Muscle of back (tissue), 11 donors: ENCODE results near the gene DCUN1D3. TPM values are rescaled to one million over a fixed set of nuclear protein-coding genes. Genes with fewer than 3 reads are reported as not detected.

Experiments
- DNase-seq, 3 donors: peaks; one replicate each; pipeline versions ENCODE4 v3.0.0 to v3.0.0-alpha.2; 2013
- polyA plus RNA-seq, 10 donors: library from polyadenylated mRNA; unstranded; fragments of 120-200 nt; gene quantifications; one replicate each; pipeline ENCODE4 v1.2.1, GENCODE V29; 2013; ENCODE audit not compliant: insufficient read length in 10 of 10

DCUN1D3 gene
- polyA plus RNA-seq, 10 donors = 5.0 to 7.5 (median 5.9) TPM

DNA sequence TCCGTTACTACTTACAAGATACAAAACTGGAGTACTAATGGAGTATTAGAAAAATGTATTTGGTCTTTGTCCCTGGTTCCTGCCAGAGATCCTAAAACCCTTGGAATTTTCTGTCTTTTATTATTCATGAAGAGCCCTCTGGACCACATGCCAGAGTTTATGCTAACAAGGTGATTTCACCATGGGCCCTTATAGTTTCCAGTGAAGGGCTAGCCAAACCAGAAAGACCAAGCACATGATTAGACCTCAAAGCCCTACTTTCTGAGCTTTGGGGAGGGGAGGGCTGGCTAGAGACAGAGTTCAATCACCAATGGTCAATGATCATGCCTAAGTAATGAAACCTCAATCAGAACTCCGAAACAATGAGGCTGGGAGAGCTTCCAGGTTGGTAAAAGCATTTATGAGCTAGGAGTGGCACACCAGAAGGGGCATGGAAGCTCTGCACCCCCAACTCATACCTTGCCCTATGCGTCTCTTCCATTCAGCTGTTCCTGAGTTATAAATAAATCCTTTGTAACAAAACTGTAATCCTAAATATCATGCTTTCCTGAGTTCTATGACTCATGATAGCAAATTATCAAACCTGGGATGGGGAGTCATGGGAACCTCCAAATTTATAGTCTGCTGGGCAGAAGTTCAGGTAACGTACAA is 10.4 kb downstream of the DCUN1D3 start:
- DNase-seq = no peak

DNA sequence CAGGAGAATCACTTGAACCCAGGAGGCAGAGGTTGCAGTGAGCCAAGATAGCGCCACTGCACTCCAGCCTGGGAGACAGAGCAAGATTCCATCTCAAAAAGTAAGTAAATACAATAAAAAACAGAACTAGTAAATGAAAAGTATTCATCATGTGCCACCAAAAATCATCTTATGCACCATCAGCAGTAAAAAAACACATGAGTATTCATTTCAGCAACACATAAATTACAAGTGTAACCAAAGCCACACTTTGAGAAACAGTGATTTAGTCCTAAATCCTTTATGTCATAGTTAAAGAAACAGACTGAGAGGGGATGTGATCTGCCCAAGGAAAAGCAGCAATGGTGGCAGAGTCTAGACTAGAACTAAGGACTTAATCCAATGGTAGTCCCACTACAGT is 13.0 kb downstream of the DCUN1D3 start:
- DNase-seq = no peak

DNA sequence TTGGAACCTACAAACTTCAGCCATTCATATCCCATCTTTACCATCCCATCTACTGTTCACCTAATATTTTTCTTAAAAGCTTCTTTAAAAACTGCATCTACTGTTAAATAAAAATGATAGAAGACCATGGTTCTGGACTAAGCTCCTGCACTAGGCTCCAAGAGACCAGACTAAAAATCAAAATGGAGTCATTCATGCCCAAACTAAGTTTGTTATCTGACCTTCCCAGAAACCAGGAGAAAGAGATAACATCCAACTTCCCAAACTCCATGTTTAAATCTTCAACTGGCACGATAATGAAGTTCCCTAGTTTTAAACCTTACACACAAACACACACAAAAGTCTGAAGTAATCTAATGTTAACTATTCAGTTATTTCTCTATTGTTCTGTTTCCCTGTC is 13.8 kb downstream of the DCUN1D3 start:
- no peak for DNase-seq

DNA sequence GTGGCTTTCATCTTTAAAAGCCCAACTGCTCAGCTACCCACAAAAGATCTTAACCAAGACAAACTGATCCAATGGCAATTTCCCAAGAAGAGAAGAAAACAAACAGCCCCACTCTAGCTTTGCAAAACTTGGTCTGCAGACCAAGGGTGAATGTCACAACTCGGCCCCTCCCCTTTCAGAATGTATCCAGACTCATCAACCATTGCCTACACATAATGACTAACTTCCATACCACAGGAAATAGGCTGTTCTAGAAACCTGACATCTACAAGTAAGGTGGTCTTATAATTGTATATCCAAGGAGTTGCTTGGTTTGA is 16.0 kb downstream of the DCUN1D3 start:
- no peak for DNase-seq

DNA sequence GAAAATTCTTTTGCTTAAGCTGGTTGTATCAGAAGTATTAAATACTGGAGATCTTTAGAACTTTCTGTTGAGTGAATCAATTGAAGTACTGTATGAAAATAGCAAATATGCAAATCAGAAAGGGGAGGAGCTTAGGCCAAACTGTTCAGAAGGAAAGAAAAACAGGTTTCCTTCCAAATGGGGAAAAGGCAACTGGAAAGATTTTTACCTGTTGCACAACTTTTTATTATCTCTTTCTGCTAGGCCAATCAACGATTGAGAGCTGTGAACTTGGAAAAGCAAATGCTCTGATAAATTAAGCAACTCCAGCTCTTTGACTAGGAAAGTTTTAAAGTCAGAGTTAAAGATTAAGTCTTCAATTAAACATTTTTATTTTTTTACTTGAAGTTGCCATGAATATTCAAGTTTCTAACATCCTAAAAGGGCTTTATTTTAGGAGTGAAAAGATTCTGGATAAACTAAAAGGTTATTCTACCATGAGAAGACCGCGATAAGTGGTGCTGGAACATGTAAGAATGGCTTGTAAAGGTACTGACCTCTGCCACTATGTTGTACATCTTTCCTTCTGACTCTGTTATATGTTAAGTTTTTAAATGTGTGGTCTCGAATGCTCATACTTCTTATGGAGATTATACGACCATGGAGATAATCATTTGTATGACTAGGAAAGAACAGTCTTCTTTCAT is 16.5 kb downstream of the DCUN1D3 start:
- DNase-seq = no peak

DNA sequence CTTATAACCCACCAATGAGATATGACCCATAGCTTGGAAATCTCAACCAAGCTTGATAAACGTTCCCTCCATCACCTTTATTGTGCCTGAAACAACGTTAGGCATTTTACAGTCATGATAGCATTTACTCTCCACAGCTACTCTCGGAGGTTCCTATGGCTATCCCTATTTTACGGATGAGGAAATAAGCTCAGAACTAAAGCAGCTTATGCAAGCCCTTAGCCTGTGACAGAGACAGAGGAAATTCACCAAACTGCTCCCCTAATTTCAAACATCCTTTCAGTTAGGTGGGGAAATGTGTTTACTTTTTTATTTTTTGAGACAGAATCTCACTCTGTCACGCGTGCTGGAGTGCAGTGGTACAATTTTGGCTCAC is 18.7 kb downstream of the DCUN1D3 start:
- no peak for DNase-seq

DNA sequence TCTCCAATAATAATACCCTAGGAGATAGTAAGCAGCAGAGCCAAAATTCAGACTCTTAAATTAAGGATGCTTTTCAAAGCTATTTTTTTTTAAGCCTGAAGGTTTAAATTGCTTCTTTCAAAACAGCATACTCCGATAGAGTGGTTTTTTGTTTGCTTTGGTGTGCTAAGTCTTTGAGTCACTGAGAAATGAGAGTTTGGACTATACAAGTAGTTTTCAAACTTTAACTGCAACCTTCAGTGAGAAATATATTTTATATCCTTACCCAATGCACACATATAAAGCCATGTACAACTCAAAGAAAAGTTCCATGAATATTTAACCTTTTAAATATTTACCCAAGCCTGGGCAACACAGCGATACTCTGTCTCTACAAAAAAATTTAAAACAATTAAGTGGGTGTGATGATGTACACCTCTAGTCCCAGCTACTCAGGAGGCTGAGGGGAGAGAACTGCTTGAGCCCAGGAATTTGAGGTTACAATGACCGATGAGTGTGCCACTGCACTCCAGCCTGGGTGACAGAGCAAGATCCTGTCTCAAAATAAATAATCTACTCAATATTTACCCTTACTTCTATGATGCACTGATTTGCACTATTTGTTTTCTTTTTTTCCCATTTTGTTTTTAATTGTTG is 19.2 kb downstream of the DCUN1D3 start:
- no peak for DNase-seq

DNA sequence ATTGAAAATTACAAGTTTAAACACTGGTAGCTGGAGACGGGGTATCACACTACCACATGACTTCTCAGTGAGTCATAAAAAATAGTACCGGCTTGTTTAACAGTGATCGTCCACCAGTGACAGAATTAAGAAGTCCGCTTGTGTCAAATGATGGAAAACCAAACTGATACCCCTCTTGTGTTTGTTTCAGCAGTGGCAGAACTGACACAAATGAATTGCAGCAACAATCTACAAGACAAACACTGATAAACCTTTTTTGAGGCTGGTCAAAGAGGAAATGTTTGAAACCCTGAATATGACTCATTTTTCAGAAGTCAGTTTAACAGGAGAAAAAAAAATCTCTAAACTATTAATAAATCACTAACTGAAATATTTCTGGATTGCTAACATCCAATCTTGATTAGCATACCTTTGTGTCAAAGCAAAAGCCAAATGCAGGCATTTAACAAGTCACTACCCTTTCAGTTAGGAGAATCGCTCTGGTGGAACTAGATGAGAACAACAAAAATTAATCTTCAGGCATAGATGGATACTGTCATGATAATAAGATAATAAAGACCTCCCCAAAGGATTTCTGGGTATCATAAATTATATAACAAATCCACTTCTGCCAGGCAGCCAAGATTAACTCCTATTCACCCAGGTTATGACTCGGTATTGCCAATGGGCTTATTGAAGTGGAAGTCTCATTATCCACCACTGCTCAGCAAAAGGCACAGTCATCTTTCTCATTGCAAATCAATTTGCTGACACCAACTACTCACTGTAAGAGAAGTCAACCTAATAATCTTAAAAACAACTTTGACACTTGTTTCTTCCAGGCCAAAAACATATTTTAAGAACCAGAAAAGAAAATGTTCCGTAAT is 20.8 kb downstream of the DCUN1D3 start:
- peak in 1 of 3 donors; percentile 11 for DNase-seq

DNA sequence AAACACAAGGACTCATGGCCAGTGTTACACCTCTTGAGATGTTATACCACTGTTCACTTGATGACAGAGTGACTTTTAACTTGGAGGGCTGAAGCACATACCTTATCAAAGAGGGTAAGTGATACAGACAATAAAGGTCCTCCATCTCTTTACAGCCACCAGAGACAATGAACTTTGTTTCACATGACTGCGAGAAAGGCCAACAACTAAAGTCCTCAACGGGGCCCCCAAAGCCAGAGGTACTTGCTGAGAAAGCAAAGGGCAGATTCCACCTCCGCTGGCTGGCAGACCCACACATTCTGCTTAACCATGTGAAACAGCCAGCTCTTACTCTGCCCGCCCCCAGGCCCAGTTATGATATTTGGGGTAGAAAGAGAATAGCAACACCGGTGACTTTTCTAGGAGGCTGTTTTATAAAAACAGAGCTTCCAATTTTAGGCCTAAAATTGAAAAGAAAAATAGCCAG is 21.4 kb downstream of the DCUN1D3 start:
- DNase-seq = no peak

DNA sequence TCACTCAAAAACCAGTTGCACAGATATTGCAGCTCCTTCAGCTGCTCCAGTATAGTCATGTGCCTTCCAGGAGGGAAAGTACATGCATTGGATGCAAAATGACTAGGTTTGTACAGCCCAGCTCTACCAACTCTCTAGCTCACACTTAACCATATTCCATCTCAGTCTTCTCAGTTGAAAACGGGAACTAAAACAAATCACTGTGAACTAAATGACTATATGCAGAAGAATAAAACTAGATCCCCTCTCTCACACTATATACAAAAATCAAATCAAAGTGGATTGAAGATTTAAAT is 24.9 kb downstream of the DCUN1D3 start:
- no peak for DNase-seq

DNA sequence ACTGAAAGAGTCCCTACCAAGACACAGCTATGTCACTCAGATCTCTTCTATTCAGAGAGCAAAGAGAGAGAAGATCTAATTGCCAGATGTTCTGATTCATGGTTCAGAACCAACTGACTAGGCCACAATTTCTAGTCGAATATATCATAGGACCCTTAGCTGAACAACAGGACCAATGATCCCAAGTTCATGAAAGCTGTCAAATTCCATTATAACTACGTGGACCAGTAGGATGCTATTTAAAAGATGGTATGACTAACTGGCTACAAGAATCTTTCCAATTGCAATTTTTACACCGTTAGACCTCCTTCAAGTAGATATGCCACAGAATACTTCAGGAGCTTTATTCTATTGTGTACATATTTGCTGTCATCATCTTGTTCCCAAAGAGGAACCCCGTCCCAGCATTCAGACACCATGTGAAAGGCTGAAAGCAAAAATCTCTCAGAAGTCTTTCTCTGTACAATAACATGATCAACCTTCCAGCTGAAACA is 26.0 kb downstream of the DCUN1D3 start:
- DNase-seq = no peak

DNA sequence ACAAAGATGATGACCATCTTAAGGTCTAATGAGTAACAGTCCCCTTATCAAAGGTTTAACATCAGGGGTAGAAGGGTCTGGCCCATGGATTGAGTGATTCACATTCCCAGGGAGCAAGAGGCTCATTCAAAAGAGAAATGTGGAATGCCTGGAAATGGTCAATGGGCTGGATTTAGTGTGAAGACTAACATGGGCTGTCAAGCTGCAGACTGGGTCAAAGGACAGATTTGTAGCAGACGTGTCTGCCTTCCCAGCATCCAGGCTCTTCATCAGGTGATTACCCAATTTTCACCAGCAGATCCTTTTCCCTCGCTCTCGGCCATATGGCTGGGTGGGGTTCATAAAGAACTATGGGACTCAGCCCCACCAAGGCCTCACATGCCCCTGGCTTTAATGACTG is 26.8 kb downstream of the DCUN1D3 start:
- no peak for DNase-seq

DNA sequence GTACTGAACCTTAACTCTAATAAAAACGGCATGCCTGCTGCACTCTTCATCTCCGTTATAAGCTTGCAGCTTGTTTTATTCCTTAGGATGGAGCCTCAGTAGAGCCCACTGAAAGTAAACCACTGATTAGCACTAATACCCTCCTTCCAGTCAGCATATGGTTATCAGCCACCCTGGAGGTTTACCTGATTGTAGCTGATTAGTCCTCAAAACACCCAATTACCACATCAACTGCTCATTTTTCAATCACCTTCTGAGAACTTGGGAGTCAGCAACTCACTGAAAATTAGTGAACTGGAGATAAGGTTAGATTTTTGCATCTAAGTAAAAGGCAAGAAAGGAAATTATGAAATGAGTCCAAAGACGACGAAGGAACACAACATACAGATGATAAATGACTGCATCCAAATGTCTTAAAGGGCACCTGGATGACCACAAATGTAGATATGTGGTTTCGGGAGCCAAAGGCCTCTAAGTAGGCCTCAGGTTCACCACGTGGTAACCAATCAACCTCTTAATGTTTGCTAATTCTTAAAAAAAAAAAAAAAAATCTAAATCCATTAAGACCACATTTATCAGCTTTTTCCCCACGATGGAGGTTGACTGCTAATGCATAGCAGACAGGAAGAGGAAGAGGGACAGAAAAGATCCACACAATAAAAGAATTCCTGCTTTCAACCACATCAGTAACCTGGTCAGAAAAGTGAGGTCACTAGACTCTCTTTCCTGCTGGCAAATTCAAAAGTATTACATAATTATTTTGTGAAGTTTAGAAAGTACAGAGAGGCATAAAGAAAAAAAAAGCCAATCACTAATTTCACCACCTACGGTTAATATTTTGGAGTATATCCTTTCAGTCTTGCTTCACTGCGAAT is 28.0 kb downstream of the DCUN1D3 start:
- no peak for DNase-seq

DNA sequence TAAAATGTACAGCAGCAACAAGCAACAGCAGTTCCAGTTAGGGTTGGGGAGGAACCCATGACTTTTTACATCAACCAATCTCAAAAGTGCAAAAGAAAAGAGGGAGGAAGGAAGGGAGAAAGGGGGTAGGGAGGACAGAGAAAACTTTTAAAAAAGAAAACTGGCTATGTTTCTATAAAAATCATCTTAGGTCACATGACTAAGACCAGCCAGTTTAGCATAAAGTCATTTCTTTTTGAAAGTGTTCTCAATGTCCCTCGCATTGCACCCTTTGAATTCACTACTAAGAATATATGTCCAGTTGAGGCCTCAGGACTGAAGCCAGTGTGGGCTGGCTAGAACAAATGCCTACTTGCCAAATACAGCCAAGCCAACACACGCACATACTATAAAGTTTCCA is 28.9 kb downstream of the DCUN1D3 start:
- DNase-seq = no peak

DNA sequence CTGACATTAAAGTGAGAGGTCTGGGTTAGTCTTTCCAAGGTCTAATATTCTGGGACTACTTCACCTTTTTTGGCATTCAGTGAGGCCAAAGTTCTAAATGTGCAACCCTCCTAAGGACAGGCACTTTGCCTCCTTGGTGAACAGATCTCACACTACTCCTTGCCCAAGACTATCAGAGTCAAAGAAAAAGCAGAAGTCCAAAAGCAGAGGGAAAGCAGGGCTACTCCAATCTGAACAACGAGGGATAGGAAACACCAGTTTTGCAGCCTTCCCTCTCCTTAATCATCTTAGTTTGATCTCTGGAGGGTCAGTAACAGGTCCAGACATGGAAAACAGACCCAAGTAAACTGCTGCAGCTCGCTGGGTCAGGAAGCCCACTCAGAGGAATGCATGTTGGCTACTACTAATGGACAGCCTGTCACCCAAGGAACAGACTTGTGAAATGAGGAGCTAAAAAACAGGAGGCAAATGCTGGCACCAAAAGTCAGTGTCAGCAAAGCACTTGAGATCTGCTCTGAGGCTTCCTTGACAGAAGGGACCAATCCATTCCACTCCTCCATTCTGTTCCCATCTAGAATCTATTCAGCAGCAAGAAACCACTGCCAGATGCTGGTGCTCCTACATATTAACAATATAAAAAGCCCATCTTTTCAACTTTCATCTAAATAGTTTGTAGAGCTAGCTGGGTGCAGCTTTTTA is 29.9 kb downstream of the DCUN1D3 start:
- no peak for DNase-seq

DNA sequence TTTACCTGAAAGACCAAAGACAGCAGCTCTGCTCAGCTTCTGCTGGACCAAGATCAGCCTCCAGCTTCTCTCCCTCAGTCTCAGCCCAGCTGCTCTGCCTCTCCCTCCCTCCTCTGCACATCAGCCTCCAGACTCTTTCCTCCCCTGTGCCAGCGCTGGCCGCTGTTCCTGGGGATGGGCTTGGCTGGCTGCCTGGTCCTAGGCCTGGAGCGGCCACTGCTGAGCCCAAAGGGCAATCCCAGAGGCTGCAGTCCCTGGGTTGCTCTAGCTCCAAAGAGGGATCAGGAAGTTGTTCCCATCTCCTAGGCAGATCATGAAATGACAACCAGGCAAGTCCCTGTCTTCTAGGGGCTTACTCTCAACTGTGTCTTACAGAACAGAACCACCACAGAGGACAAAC is 31.3 kb downstream of the DCUN1D3 start:
- peak in 2 of 3 donors; percentile 61 to 77 for DNase-seq

DNA sequence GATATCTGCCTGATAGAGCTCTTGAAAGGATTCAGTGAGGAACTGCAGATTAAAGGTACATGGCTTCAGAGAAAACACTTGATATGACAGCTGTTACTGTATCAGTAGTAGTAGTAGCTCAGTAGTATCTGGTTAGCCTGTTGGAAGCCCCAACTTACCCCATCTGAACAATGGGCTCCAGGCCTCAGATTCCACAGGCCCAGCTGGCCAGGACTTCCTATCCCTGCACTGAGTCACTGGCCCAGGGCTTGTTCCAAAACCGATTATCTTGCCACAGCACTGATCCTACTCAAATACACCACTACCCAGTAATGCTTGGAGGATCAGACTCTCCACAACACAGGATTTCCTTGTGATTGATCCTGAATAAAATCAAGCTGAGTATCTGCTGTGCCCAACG is 32.6 kb downstream of the DCUN1D3 start:
- no peak for DNase-seq

DNA sequence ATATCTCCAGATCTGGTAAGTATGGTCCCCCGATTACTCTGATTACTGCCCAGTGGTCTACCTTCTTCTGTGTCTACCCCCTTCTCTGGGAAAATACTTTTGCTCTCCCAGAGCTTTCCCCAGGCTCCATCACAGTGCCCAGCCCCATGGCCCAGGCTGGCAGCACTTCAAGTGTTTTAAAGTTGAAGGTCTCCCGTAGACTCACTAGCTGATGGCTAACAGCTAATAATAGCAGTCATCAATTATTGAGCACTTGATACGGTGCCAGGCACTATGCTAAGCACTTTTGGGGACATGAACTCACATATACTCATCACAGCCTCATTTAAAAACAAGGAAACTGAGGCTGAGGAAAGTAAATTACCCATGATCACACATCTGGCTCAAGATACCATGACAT is 33.4 kb downstream of the DCUN1D3 start:
- DNase-seq = no peak

DNA sequence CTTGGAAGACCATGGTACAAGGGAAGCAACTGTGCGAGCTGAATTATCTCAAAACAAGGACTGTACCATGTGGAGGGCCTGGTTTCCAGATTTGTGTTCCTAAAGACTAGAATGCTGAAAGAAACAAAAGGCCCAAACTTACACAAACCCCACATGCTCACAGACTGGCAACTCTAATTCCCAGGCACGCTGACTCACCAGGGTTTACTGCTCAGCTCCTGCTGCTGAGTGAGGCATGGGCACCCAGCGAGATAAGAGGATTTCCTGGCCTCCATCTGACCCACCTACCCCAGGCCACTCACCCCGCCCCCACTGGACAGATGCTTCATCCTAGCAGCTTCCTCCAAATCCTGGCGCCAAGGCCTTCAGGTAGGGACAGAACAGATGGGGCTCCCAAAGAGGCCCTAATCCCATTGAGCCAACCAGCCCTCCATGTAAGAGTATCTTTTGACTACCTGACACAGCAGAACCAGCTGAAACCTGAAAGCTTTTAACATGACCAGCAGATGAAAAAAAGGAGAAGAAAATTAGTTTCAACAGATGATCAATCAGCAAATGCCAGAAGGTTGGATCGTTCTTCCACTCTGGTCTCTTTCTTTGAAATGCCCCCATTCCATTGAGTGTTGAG is 33.9 kb downstream of the DCUN1D3 start:
- no peak for DNase-seq

DNA sequence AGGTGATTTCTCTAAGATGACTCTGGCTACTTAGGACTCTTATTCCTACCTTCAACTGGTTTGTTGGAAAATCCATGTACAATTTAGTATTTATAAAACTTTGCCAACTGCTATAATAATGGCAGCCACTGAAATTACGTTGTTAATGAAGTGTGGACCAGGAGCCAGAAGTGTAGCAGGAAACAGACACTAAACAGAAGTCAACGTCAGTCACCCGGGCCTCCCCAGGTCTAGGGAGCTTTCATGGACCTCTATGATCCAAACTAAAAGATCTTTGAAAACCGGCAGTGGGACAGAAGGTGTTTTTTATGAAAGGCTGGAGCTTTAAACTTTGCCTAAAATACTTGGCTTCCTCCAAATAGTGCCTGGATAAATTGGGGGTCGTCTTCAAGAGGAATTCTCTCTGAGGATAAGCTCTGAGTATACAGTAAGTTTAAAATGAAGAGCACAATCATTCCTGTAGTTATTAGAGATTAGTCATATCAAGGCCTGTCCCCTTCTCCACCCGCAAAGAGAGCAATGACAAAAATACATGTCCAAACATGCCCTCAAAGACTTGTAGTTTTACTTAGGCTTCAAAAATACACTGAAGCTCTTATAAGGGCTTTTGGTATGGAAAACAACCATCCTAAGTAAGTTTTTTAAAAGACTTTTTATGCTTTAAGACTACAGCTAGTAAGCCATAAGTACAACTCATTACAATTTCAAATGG is 34.6 kb downstream of the DCUN1D3 start:
- no peak for DNase-seq
